HepG2 (cell line): Measurements from ENCODE around the gene RNF25. TPM values are rescaled to one million over a fixed set of nuclear protein-coding genes. Genes with fewer than 3 reads are reported as not detected.

ENCODE experiments used
- BHLHE40 ChIP-seq: IDR thresholded peaks from 2 replicates; pipeline ENCODE4 v1.6.1; 2011; ENCODE audit warnings: low read length, improper control_type of control experiment
- CBX2 ChIP-seq, 2 experiments: fragments of 200-600 bp in 1 of 2; sonication (generic); formaldehyde crosslinking in 1 of 2; IDR thresholded peaks; 2 replicates each; pipeline versions ENCODE4 v1.7.0 to v1.8.1; 2018 to 2022; ENCODE audit warnings: low read depth in 2 of 2, low read length in 1 of 2, mild to moderate bottlenecking in 1 of 2, missing genetic modification reagents in 1 of 2
- DNMT3B ChIP-seq: conservative IDR thresholded peaks from 2 replicates; pipeline ENCODE4 v1.6.1; 2016; ENCODE audit warnings: missing biosample characterization, control low read depth
- RFXAP ChIP-seq: sonication (generic); formaldehyde crosslinking; IDR thresholded peaks from 2 replicates; pipeline ENCODE4 v1.4.0; 2020; ENCODE audit warnings: missing genetic modification reagents, borderline replicate concordance
- SMARCC2 ChIP-seq: fragments of 450-650 bp; IDR thresholded peaks from 2 replicates; pipeline ENCODE4 v1.6.1; 2017; ENCODE audit warnings: antibody characterized with exemption, mild to moderate bottlenecking
- ZNF329 ChIP-seq: sonication (generic); formaldehyde crosslinking; IDR thresholded peaks from 2 replicates; pipeline ENCODE4 v1.9.0; 2021; ENCODE audit warnings: low read depth, mild to moderate bottlenecking, missing genetic modification reagents
- ZNF383 ChIP-seq: sonication (generic); formaldehyde crosslinking; IDR thresholded peaks from 2 replicates; pipeline ENCODE4 v1.4.0; 2020; ENCODE audit warnings: missing genetic modification reagents, mild to moderate bottlenecking, borderline replicate concordance
- ZNF563 ChIP-seq: sonication (generic); formaldehyde crosslinking; IDR thresholded peaks from 2 replicates; pipeline ENCODE4 v1.8.0; 2022; ENCODE audit warnings: mild to moderate bottlenecking, moderate library complexity, missing genetic modification reagents
- ZNF644 ChIP-seq: IDR thresholded peaks from 2 replicates; pipeline ENCODE4 v1.6.1; 2016; ENCODE audit warnings: low read depth
- polyA plus RNA-seq, 8 experiments: library from polyadenylated mRNA; depleted of rRNA in 3 of 8; stranded (reverse) in 7 of 8; unstranded in 1 of 8; fragments of >200 nt; fragmentation: Illumina TruSeq in 4 of 8; extraction: Trizol in 4 of 8; gene quantifications; 2 replicates each; pipeline versions ENCODE4 v1.2.1 to v1.2.3, GENCODE V29; 2011 to 2016; ENCODE audit warnings: low read depth in 4 of 8, missing spikeins in 1 of 8, mixed read lengths in 1 of 8; ENCODE audit not compliant: insufficient read depth in 1 of 8
- total RNA-seq, 5 experiments: library from RNA; depleted of rRNA; stranded (reverse); fragments of >200 nt; fragmentation: Illumina TruSeq; extraction: Trizol; gene quantifications; 2 replicates each; pipeline ENCODE4 v1.2.3, GENCODE V29; 2016; ENCODE audit warnings: low read depth in 1 of 5
- TF ChIP-seq, protein P1 (sequence below): sonication (generic); formaldehyde crosslinking; IDR thresholded peaks from 2 replicates; pipeline ENCODE4 v1.9.0; 2021; ENCODE audit warnings: missing genetic modification reagents, mild to moderate bottlenecking, borderline replicate concordance
- TF ChIP-seq, protein P2 (sequence below): sonication (generic); formaldehyde crosslinking; IDR thresholded peaks from 2 replicates; pipeline ENCODE4 v1.8.1; 2023; ENCODE audit warnings: mild to moderate bottlenecking, moderate library complexity, missing genetic modification reagents
- TF ChIP-seq, protein P3 (sequence below): sonication (generic); formaldehyde crosslinking; IDR thresholded peaks from 2 replicates; pipeline ENCODE4 v1.4.0; 2020; ENCODE audit warnings: low read depth, mild to moderate bottlenecking, missing genetic modification reagents
- TF ChIP-seq, protein P4 (sequence below): sonication (generic); formaldehyde crosslinking; IDR thresholded peaks from 2 replicates; pipeline ENCODE4 v1.4.0; 2020; ENCODE audit warnings: missing genetic modification reagents, mild to moderate bottlenecking, borderline replicate concordance
- TF ChIP-seq, protein P5 (sequence below), 2 experiments: sonication (generic) in 1 of 2; formaldehyde crosslinking in 1 of 2; IDR thresholded peaks; 2 replicates each; pipeline versions ENCODE4 v1.4.0 to v1.6.1; 2016 to 2020; ENCODE audit warnings: borderline replicate concordance in 1 of 2, low read depth in 1 of 2, mild to moderate bottlenecking in 1 of 2, missing genetic modification reagents in 1 of 2

The RNF25 gene
- total and polyA plus RNA-seq, 2 of the 13 experiments (the other 11 are each of a cell fraction or from before 2014, with no cell fraction given), result 37.0 to 87.6 TPM

DNA sequence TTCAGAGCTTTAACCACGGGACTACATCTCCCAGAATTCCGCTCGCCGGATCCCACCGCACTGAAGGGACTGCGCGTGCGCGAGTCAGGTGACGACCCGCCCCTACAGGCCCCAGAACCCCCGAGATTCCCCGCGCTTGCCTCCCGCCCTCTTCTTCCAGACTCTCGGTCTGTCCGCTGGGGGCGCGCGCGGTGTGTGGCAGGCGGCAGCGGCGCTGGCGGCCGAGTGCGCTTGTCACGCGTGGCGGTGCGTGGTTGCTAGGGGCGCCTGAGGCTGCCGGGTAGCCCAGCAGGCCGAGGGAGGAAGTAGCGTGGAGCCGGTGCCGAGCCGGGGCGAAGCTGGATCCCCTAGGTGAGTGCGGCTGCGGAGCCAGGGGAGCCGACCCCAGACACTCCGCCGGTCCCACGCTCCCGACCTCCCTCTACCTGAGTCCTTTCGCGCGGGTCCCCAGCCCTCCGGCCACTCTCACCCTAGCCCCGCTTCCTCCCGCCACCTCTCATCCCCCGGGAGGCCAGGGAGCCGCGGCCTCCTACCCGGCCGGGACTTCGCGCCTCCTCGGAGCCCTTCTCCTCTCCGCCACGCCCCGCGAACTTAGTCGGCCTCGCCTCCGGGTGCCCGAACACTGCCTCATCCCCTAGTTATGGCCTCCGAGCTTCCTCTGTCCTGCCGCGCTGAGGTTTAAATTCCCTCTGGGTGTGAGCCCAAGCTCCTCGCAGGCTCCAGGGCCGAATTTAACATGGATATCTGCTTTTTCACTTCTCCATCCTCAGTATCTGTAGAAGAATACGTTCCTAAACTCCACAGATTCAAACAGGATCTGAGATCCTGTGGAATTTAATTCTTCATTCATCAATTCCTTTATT is 39.1 kb upstream of the RNF25 start, which contains the start of gene TTLL4 (continued):
- TF ChIP-seq, protein P1, sequence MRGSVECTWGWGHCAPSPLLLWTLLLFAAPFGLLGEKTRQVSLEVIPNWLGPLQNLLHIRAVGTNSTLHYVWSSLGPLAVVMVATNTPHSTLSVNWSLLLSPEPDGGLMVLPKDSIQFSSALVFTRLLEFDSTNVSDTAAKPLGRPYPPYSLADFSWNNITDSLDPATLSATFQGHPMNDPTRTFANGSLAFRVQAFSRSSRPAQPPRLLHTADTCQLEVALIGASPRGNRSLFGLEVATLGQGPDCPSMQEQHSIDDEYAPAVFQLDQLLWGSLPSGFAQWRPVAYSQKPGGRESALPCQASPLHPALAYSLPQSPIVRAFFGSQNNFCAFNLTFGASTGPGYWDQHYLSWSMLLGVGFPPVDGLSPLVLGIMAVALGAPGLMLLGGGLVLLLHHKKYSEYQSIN, result no peak; the same call in 1 of the 2 replicates
- TF ChIP-seq BHLHE40 (peak; percentile 78), ZNF329 (peak; percentile 81; the same call in 1 of the 2 replicates), SMARCC2 (no peak), CBX2 (IDR thresholded peaks at IDR 0.05; ENCODE audit: low read depth, low read length) (no peak), CBX2 (CRISPR knock-in tag; IDR thresholded peaks at IDR 0.05; ENCODE audit: low read depth) (no peak), ZNF644 (CRISPR knock-in tag) (no peak; the same call in 1 of the 2 replicates), ZNF563 (peak; percentile 95), DNMT3B (0 out of 2 replicates have a peak, but pooled peaks have one; percentile 24), ZNF383 (CRISPR knock-in tag) (peak; percentile 82), RFXAP (peak; percentile 95)
- TF ChIP-seq, protein P2, sequence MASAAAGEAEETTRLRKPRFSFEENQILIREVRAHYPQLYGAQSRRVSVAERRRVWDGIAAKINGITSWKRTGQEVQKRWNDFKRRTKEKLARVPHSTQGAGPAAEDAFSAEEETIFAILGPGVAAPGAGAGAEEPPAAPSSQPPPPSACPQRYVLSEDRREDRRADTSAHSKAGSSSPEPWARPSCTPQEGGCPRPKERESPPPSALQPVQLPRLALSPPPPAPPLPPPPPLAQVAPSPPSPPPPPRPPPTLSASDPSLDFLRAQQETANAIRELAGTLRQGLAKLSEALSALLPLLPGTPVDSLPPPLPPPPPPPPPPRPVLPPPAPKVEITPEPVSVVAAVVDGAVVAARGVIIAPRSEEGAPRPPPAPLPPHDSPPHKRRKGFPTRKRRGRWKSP (CRISPR knock-in tag), result peak; percentile 87; the same call in 1 of the 2 replicates
- TF ChIP-seq, protein P3, sequence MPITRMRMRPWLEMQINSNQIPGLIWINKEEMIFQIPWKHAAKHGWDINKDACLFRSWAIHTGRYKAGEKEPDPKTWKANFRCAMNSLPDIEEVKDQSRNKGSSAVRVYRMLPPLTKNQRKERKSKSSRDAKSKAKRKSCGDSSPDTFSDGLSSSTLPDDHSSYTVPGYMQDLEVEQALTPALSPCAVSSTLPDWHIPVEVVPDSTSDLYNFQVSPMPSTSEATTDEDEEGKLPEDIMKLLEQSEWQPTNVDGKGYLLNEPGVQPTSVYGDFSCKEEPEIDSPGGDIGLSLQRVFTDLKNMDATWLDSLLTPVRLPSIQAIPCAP (CRISPR knock-in tag), result peak; percentile 86; the same call in 1 of the 2 replicates
- TF ChIP-seq, protein P4, sequence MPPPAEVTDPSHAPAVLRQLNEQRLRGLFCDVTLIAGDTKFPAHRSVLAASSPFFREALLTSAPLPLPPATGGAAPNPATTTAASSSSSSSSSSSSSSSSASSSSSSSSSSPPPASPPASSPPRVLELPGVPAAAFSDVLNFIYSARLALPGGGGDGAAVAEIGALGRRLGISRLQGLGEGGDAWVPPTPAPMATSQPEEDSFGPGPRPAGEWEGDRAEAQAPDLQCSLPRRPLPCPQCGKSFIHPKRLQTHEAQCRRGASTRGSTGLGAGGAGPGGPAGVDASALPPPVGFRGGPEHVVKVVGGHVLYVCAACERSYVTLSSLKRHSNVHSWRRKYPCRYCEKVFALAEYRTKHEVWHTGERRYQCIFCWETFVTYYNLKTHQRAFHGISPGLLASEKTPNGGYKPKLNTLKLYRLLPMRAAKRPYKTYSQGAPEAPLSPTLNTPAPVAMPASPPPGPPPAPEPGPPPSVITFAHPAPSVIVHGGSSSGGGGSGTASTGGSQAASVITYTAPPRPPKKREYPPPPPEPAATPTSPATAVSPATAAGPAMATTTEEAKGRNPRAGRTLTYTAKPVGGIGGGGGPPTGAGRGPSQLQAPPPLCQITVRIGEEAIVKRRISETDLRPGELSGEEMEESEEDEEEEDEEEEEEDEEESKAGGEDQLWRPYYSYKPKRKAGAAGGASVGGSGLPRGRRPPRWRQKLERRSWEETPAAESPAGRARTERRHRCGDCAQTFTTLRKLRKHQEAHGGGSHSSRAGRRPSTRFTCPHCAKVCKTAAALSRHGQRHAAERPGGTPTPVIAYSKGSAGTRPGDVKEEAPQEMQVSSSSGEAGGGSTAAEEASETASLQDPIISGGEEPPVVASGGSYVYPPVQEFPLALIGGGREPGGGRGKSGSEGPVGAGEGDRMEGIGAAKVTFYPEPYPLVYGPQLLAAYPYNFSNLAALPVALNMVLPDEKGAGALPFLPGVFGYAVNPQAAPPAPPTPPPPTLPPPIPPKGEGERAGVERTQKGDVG, result 0 out of 2 replicates have a peak, but pooled peaks have one; percentile 87
- TF ChIP-seq, protein P5, sequence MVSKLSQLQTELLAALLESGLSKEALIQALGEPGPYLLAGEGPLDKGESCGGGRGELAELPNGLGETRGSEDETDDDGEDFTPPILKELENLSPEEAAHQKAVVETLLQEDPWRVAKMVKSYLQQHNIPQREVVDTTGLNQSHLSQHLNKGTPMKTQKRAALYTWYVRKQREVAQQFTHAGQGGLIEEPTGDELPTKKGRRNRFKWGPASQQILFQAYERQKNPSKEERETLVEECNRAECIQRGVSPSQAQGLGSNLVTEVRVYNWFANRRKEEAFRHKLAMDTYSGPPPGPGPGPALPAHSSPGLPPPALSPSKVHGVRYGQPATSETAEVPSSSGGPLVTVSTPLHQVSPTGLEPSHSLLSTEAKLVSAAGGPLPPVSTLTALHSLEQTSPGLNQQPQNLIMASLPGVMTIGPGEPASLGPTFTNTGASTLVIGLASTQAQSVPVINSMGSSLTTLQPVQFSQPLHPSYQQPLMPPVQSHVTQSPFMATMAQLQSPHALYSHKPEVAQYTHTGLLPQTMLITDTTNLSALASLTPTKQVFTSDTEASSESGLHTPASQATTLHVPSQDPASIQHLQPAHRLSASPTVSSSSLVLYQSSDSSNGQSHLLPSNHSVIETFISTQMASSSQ (IDR thresholded peaks at IDR 0.05; ENCODE audit: low read depth), result 0 out of 2 replicates have a peak, but pooled peaks have one; percentile 13
- TF ChIP-seq, protein P5 (CRISPR knock-in tag; IDR thresholded peaks at IDR 0.05; ENCODE audit: borderline replicate concordance), result peak; percentile 82
